H9 (cell line): ENCODE measurements around the gene PPOX. TPM values are rescaled to one million over a fixed set of nuclear protein-coding genes. Genes with fewer than 3 reads are reported as not detected.
A peak's percentile ranks its signal among the peaks of the same experiment; 100 is the strongest.

Source experiments
- DNase-seq: peaks from one replicate; pipeline ENCODE4 v3.0.0-alpha.2; 2017
- H2AFZ ChIP-seq: one replicate; pipeline ENCODE4 v1.6.1; 2013; ENCODE audit warnings: mild to moderate bottlenecking, low read length, control low read depth, moderate library complexity
- H2AK5ac ChIP-seq: 2 replicates; pipeline ENCODE4 v1.6.1; 2013; ENCODE audit warnings: low read length, control low read depth, mixed read lengths; ENCODE audit not compliant: insufficient read length
- H2BK120ac ChIP-seq: one replicate; pipeline ENCODE4 v1.6.1; 2013; ENCODE audit warnings: low read depth, mild to moderate bottlenecking, low read length, control low read depth, inconsistent platforms; ENCODE audit not compliant: poor library complexity, severe bottlenecking
- H2BK12ac ChIP-seq: 2 replicates; pipeline ENCODE4 v1.6.1; 2013; ENCODE audit warnings: low read length, control low read depth, mixed read lengths, low read depth; ENCODE audit not compliant: insufficient read length
- H2BK15ac ChIP-seq: 2 replicates; pipeline ENCODE4 v1.6.1; 2013; ENCODE audit warnings: low read depth, low read length, control low read depth
- H2BK20ac ChIP-seq: one replicate; pipeline ENCODE4 v1.6.1; 2013; ENCODE audit warnings: low read depth, mild to moderate bottlenecking, low read length, control low read depth, inconsistent platforms; ENCODE audit not compliant: poor library complexity, severe bottlenecking
- H2BK5ac ChIP-seq: 2 replicates; pipeline ENCODE4 v1.6.1; 2013; ENCODE audit warnings: low read length, control low read depth, mixed read lengths; ENCODE audit not compliant: insufficient read length
- H3K14ac ChIP-seq: 2 replicates; pipeline ENCODE4 v1.6.1; 2013; ENCODE audit warnings: low read length, control low read depth; ENCODE audit not compliant: insufficient read depth
- H3K18ac ChIP-seq: 2 replicates; pipeline ENCODE4 v1.6.1; 2013; ENCODE audit warnings: low read depth, mild to moderate bottlenecking, mixed read lengths, low read length, control low read depth; ENCODE audit not compliant: insufficient read length
- H3K23ac ChIP-seq: 2 replicates; pipeline ENCODE4 v1.6.1; 2013; ENCODE audit warnings: low read length, control low read depth, mixed read lengths, low read depth; ENCODE audit not compliant: insufficient read length
- H3K23me2 ChIP-seq: 2 replicates; pipeline ENCODE4 v1.6.1; 2013; ENCODE audit warnings: low read depth, mild to moderate bottlenecking, mixed read lengths, low read length, control low read depth; ENCODE audit not compliant: insufficient read length, poor library complexity, severe bottlenecking
- H3K27ac ChIP-seq: 2 replicates; pipeline ENCODE4 v1.5.1; 2013; ENCODE audit warnings: low read length, control low read depth, mixed read lengths, low read depth; ENCODE audit not compliant: insufficient read length
- H3K27me3 ChIP-seq: 2 replicates; pipeline ENCODE4 v1.6.1; 2013; ENCODE audit warnings: low read length, control low read depth, inconsistent platforms; ENCODE audit not compliant: insufficient read depth
- H3K4ac ChIP-seq: 2 replicates; pipeline ENCODE4 v1.6.1; 2013; ENCODE audit warnings: low read depth, mild to moderate bottlenecking, control low read depth, inconsistent platforms, low read length, moderate library complexity
- H3K4me1 ChIP-seq: 2 replicates; pipeline ENCODE4 v1.6.1; 2013; ENCODE audit warnings: low read length, control low read depth, inconsistent platforms; ENCODE audit not compliant: insufficient read depth
- H3K4me2 ChIP-seq: 2 replicates; pipeline ENCODE4 v1.6.1; 2013; ENCODE audit warnings: low read length, control low read depth, mixed read lengths; ENCODE audit not compliant: insufficient read length, insufficient read depth
- H3K56ac ChIP-seq: 2 replicates; pipeline ENCODE4 v1.6.1; 2013; ENCODE audit warnings: low read depth, mild to moderate bottlenecking, mixed read lengths, low read length, control low read depth; ENCODE audit not compliant: insufficient read length
- H3K79me1 ChIP-seq: 2 replicates; pipeline ENCODE4 v1.6.1; 2013; ENCODE audit warnings: low read depth, mild to moderate bottlenecking, moderate library complexity, low read length, control low read depth, inconsistent platforms; ENCODE audit not compliant: insufficient read depth, poor library complexity, severe bottlenecking
- H3K79me2 ChIP-seq: 2 replicates; pipeline ENCODE4 v1.6.1; 2013; ENCODE audit warnings: low read length, control low read depth, inconsistent platforms; ENCODE audit not compliant: insufficient read depth
- H3K9ac ChIP-seq: 2 replicates; pipeline ENCODE4 v1.6.1; 2013; ENCODE audit warnings: low read length, control low read depth, mixed read lengths; ENCODE audit not compliant: insufficient read length; ENCODE audit errors: extremely low read depth
- H3K9me3 ChIP-seq: one replicate; pipeline ENCODE4 v1.6.1; 2013; ENCODE audit warnings: low read depth, low read length, inconsistent platforms; ENCODE audit not compliant: control insufficient read depth
- H3T11ph ChIP-seq: one replicate; pipeline ENCODE4 v1.6.1; 2013; ENCODE audit warnings: mild to moderate bottlenecking, low read length, control low read depth, inconsistent platforms
- H4K20me1 ChIP-seq: one replicate; pipeline ENCODE4 v1.6.1; 2013; ENCODE audit not compliant: control insufficient read depth, insufficient read length, insufficient read depth
- H4K5ac ChIP-seq: 2 replicates; pipeline ENCODE4 v1.6.1; 2013; ENCODE audit warnings: low read depth, mild to moderate bottlenecking, mixed read lengths, low read length, control low read depth; ENCODE audit not compliant: insufficient read length
- H4K8ac ChIP-seq: replicated peaks from 2 replicates; pipeline ENCODE4 v1.6.1; 2013; ENCODE audit warnings: low read length, control low read depth, mixed read lengths, low read depth; ENCODE audit not compliant: insufficient read length
- H4K91ac ChIP-seq: 2 replicates; pipeline ENCODE4 v1.6.1; 2013; ENCODE audit warnings: low read depth, mild to moderate bottlenecking, moderate library complexity, mixed read lengths, low read length, control low read depth; ENCODE audit not compliant: insufficient read length
- H3K27ac Mint-ChIP-seq, 3 experiments: 2 replicates in 2 of 3; 3 replicates in 1 of 3; pipeline ENCODE4 v1.8.0; 2020 to 2021; ENCODE audit warnings: mixed read lengths in 3 of 3, mild to moderate bottlenecking in 1 of 3, moderate library complexity in 1 of 3
- H3K27me3 Mint-ChIP-seq: 2 replicates; pipeline ENCODE4 v1.8.0; 2021; ENCODE audit warnings: low read depth, mild to moderate bottlenecking, moderate library complexity, mixed read lengths
- H3K36me3 Mint-ChIP-seq, 3 experiments: 2 replicates in 2 of 3; 3 replicates in 1 of 3; pipeline ENCODE4 v1.8.0; 2020 to 2021; ENCODE audit warnings: low read depth in 3 of 3, mixed read lengths in 3 of 3; ENCODE audit not compliant: insufficient read depth in 1 of 3
- H3K4me1 Mint-ChIP-seq, 2 experiments: 2 replicates each; pipeline ENCODE4 v1.8.0; 2020; ENCODE audit warnings: mixed read lengths in 2 of 2
- H3K4me3 Mint-ChIP-seq, 2 experiments: 2 replicates in 1 of 2; 3 replicates in 1 of 2; pipeline ENCODE4 v1.8.0; 2020 to 2021; ENCODE audit warnings: mild to moderate bottlenecking in 2 of 2, mixed read lengths in 2 of 2, moderate library complexity in 1 of 2
- H3K9me3 Mint-ChIP-seq, 2 experiments: 2 replicates in 1 of 2; 3 replicates in 1 of 2; pipeline ENCODE4 v1.8.0; 2020; ENCODE audit warnings: mild to moderate bottlenecking in 2 of 2, mixed read lengths in 2 of 2, moderate library complexity in 1 of 2
- WGBS: extraction: QIAGEN DNeasy Blood & Tissue Kit; methylation state at CpG from one replicate; pipeline ENCODE4 v1.1.7; 2013; ENCODE audit warnings: missing lambda C conversion rate, low lambda C conversion rate, mixed read lengths; ENCODE audit not compliant: insufficient read length; ENCODE audit errors: extremely low coverage; 5-methylcytosine and 5-hydroxymethylcytosine counted together
- total RNA-seq: library from RNA; stranded (reverse); gene quantifications from 2 replicates; pipeline ENCODE4 v1.2.1, GENCODE V29; 2021
- TF ChIP-seq, protein P1 (sequence below): fragments of 200-600 bp; sonication (generic); conservative IDR thresholded peaks from 3 replicates; pipeline ENCODE4 v1.8.0; 2021; ENCODE audit warnings: antibody characterized with exemption, mild to moderate bottlenecking

Gene PPOX
- total RNA-seq, 1 experiment from 2014 or later: 39.8 TPM

DNA sequence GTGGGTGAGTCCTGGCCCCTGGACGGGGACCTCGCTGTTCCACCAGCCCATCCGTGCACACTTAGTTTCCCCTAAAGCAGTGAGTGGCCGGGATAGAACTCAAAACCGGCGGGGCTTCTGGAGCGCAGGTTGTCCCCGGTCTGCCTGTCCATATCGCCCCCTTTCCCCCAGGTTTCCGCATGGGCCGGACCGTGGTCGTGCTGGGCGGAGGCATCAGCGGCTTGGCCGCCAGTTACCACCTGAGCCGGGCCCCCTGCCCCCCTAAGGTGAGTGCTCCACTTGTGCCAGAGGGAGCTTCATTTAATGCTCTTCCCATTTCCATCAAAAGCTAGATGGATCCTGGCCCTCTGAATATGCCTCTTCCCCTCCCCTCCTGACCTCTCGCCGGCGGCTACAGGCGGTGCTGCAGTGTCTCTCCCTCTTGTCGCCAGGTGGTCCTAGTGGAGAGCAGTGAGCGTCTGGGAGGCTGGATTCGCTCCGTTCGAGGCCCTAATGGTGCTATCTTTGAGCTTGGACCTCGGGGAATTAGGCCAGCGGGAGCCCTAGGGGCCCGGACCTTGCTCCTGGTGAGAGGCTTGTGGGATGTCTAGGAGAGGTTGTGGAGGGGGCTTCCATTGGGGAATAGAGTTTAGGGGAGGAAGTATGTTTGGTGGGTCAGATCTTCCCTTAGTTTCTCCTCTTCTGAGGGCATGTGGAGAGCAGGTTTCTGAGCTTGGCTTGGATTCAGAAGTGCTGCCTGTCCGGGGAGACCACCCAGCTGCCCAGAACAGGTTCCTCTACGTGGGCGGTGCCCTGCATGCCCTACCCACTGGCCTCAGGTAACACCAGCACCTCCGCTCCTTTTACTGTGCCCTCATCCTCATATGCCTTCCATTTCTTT is 683 bp downstream of the PPOX start:
- WGBS: no CpG with 5 or more reads among the region's 33 CpGs
- no peak overlapping the region for H2BK15ac ChIP-seq
- H2BK5ac ChIP-seq: no peak overlapping the region
- H2AK5ac ChIP-seq: no peak overlapping the region
- H2BK120ac ChIP-seq: no peak overlapping the region
- Mint-ChIP-seq H3K4me1 (peaks cover 14 to 22% of the 10 kb centered on the region in 2 experiments), H3K9me3 (no peaks in the 10 kb centered on the region), H3K27me3 (no peaks in the 10 kb centered on the region; the same call in 1 of the 2 replicates), H3K36me3 (peaks cover 25 to 62% (median 59%) of the 10 kb centered on the region in 3 experiments; a peak in 6 of 7 replicates), H3K4me3 (peak overlapping the region; percentile 90), H3K27ac (peak overlapping the region; percentile 59 to 98 (median 97); a peak in 6 of 7 replicates)
- H2BK12ac ChIP-seq: no peak overlapping the region
- no peaks in the 10 kb centered on the region for H3K4me1 ChIP-seq
- H3K27ac ChIP-seq: no peak overlapping the region
- H4K91ac ChIP-seq: no peak overlapping the region
- H3K56ac ChIP-seq: no peak overlapping the region
- H3K23me2 ChIP-seq: peaks cover 11% of the 10 kb centered on the region
- no peak overlapping the region for H3T11ph ChIP-seq
- no peaks in the 10 kb centered on the region for H3K79me1 ChIP-seq
- peak overlapping the region; percentile 32; the same call in 1 of the 2 replicates for H3K14ac ChIP-seq
- no peak overlapping the region for H3K4ac ChIP-seq
- H4K5ac ChIP-seq: no peak overlapping the region
- no peaks in the 10 kb centered on the region for H3K79me2 ChIP-seq
- peak overlapping the region; percentile 70 for H3K4me2 ChIP-seq
- H3K9ac ChIP-seq: peak overlapping the region; percentile 64
- no peak overlapping the region for H2BK20ac ChIP-seq
- DNase-seq: peak; percentile 52
- no peaks in the 10 kb centered on the region for H3K27me3 ChIP-seq
- H2AFZ ChIP-seq: no peak overlapping the region
- H3K23ac ChIP-seq: no peak overlapping the region
- H4K8ac ChIP-seq: no peak overlapping the region
- no peaks in the 10 kb centered on the region for H4K20me1 ChIP-seq
- H3K18ac ChIP-seq: no peak overlapping the region
- no peaks in the 10 kb centered on the region for H3K9me3 ChIP-seq
- TF ChIP-seq, protein P1, sequence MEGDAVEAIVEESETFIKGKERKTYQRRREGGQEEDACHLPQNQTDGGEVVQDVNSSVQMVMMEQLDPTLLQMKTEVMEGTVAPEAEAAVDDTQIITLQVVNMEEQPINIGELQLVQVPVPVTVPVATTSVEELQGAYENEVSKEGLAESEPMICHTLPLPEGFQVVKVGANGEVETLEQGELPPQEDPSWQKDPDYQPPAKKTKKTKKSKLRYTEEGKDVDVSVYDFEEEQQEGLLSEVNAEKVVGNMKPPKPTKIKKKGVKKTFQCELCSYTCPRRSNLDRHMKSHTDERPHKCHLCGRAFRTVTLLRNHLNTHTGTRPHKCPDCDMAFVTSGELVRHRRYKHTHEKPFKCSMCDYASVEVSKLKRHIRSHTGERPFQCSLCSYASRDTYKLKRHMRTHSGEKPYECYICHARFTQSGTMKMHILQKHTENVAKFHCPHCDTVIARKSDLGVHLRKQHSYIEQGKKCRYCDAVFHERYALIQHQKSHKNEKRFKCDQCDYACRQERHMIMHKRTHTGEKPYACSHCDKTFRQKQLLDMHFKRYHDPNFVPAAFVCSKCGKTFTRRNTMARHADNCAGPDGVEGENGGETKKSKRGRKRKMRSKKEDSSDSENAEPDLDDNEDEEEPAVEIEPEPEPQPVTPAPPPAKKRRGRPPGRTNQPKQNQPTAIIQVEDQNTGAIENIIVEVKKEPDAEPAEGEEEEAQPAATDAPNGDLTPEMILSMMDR: no peak
